ENCODE measurements around the gene TAF7.

GRCh38 chr5:141298376-141298775 lies 22.2 kb downstream of the TAF7 start:
- TF ChIP-seq POLR2AphosphoS5 (IDR thresholded peaks at IDR 0.05) = no peak
- TF ChIP-seq CTCF (IDR thresholded peaks at IDR 0.05) = no peak
- no peak for TF ChIP-seq POLR2A (IDR thresholded peaks at IDR 0.05)
- TF ChIP-seq EP300 (IDR thresholded peaks at IDR 0.05) = no peak

All from stomach (tissue), 4 donors.